Loucy (cell line): ENCODE measurements around the gene DLGAP1.

ENCODE experiments used
- H2AFZ ChIP-seq: fragments of 200-600 bp; sonication (generic); 2 replicates; pipeline ENCODE4 v1.6.0; 2016; ENCODE audit warnings: antibody characterized with exemption, mild to moderate bottlenecking, low read length, moderate library complexity
- H3F3A ChIP-seq: fragments of 200-600 bp; 2 replicates; pipeline ENCODE4 v1.6.0; 2016; ENCODE audit warnings: antibody characterized with exemption, low read depth, mild to moderate bottlenecking
- H3K27me3 ChIP-seq: fragments of 200-600 bp; sonication (generic); 2 replicates; pipeline ENCODE4 v1.6.1; 2014; ENCODE audit warnings: low read length, mild to moderate bottlenecking; ENCODE audit not compliant: insufficient read depth, poor library complexity, severe bottlenecking
- H3K36me3 ChIP-seq: fragments of 200-600 bp; sonication (generic); 2 replicates; pipeline ENCODE4 v1.6.1; 2016; ENCODE audit warnings: low read length; ENCODE audit not compliant: insufficient read depth
- H3K4me1 ChIP-seq: fragments of 200-600 bp; sonication (generic); 2 replicates; pipeline ENCODE4 v1.5.1; 2014; ENCODE audit warnings: low read length, mild to moderate bottlenecking; ENCODE audit not compliant: insufficient read depth, poor library complexity, severe bottlenecking
- H3K4me2 ChIP-seq: fragments of 200-600 bp; sonication (generic); 2 replicates; pipeline ENCODE4 v1.6.0; 2014; ENCODE audit warnings: antibody characterized with exemption, low read length, low read depth, mild to moderate bottlenecking; ENCODE audit not compliant: poor library complexity, severe bottlenecking
- H3K4me3 ChIP-seq: fragments of 200-600 bp; sonication (generic); 2 replicates; pipeline ENCODE4 v1.5.1; 2014; ENCODE audit warnings: low read length, mild to moderate bottlenecking, mixed read lengths; ENCODE audit not compliant: poor library complexity, severe bottlenecking
- H3K79me2 ChIP-seq: fragments of 200-600 bp; sonication (generic); 2 replicates; pipeline ENCODE4 v1.6.1; 2014; ENCODE audit warnings: low read length; ENCODE audit not compliant: insufficient read depth
- H3K9ac ChIP-seq: fragments of 200-600 bp; sonication (generic); 2 replicates; pipeline ENCODE4 v1.6.0; 2014; ENCODE audit warnings: mild to moderate bottlenecking, low read depth, low read length, moderate library complexity; ENCODE audit not compliant: poor library complexity, severe bottlenecking
- H3K9me2 ChIP-seq: fragments of 200-600 bp; sonication (generic); replicated peaks from 2 replicates; pipeline ENCODE4 v1.6.1; 2016; ENCODE audit warnings: low read depth, low read length, mixed read lengths
- H3K9me3 ChIP-seq: fragments of 200-600 bp; sonication (generic); 2 replicates; pipeline ENCODE4 v1.6.1; 2014; ENCODE audit warnings: mild to moderate bottlenecking, antibody characterized with exemption, low read length, low read depth; ENCODE audit not compliant: insufficient read depth
- H4K20me1 ChIP-seq: fragments of 200-600 bp; sonication (generic); 2 replicates; pipeline ENCODE4 v1.6.0; 2014; ENCODE audit warnings: antibody characterized with exemption, low read length, mild to moderate bottlenecking; ENCODE audit not compliant: insufficient read depth, poor library complexity, severe bottlenecking
- EZH2phosphoT487 ChIP-seq: fragments of 200-600 bp; IDR thresholded peaks from 2 replicates; pipeline ENCODE4 v1.6.1; 2018; ENCODE audit warnings: antibody characterized with exemption, mild to moderate bottlenecking, moderate library complexity, borderline replicate concordance
- TF ChIP-seq, protein P1 (sequence below): fragments of 200-600 bp; sonication (generic); conservative IDR thresholded peaks from 2 replicates; pipeline ENCODE4 v1.5.1; 2014; ENCODE audit warnings: mild to moderate bottlenecking, antibody characterized with exemption, low read length

DLGAP1 gene

DNA sequence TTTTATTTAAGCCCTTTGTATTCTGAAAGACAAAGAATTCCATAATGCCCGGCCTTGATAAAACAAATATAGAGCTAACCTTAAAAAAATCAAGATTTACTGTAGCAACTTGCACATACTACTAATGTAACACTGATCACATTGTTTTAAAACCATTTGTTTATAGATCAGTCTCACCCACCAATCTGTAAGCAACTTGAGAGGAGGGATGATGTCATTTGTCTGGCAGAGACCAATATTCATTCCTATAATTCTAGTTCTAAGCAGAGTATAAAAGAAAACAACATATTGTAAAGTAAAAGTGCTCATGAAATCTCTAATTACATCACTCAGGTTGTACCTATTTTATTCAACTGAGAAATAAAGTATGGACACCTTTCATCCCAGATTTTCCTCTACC lies 624.5 kb downstream of the DLGAP1 start:
- H4K20me1 ChIP-seq, result no peaks in the 10 kb centered on the region
- TF ChIP-seq, protein P1, sequence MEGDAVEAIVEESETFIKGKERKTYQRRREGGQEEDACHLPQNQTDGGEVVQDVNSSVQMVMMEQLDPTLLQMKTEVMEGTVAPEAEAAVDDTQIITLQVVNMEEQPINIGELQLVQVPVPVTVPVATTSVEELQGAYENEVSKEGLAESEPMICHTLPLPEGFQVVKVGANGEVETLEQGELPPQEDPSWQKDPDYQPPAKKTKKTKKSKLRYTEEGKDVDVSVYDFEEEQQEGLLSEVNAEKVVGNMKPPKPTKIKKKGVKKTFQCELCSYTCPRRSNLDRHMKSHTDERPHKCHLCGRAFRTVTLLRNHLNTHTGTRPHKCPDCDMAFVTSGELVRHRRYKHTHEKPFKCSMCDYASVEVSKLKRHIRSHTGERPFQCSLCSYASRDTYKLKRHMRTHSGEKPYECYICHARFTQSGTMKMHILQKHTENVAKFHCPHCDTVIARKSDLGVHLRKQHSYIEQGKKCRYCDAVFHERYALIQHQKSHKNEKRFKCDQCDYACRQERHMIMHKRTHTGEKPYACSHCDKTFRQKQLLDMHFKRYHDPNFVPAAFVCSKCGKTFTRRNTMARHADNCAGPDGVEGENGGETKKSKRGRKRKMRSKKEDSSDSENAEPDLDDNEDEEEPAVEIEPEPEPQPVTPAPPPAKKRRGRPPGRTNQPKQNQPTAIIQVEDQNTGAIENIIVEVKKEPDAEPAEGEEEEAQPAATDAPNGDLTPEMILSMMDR, result no peak
- TF ChIP-seq EZH2phosphoT487, result no peak
- H3K27me3 ChIP-seq, result no peaks in the 10 kb centered on the region
- H3K9me3 ChIP-seq, result no peaks in the 10 kb centered on the region
- no peaks in the 10 kb centered on the region for H3K36me3 ChIP-seq
- no peaks in the 10 kb centered on the region for H3K9me2 ChIP-seq
- H3F3A ChIP-seq, result no peaks in the 10 kb centered on the region
- no peak overlapping the region for H3K4me3 ChIP-seq
- no peak overlapping the region for H3K9ac ChIP-seq
- no peaks in the 10 kb centered on the region for H3K4me1 ChIP-seq
- H3K4me2 ChIP-seq, result no peak overlapping the region
- H2AFZ ChIP-seq, result no peak overlapping the region
- H3K79me2 ChIP-seq, result no peaks in the 10 kb centered on the region

DNA sequence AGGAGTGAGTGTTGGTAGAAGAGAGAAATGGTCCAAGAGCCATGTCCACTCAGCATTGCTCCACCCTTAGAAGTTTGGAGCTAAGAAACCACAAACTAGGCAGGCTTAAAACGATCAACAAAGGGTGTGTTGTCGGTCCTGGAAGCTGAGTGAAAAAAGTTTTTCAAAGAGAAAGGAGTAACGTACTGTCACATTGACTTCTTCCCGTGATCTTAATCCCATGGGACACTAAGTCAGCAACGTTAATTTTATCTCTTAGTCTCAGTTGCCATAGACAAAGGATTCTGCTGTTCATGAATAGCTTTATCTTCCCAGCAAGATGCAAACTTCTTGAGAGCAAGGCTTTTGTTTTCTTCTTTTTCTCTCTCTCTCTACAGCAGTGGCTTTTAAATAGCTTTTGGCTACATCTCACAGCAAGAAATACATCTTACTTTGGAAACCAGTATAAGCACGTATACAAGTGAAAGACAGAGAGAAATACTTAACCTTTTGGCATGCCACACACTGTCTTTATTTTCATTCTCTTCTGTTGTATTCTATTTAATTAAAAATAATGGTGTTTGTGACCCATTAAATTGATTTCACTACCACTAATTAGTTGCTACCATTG lies 627.8 kb downstream of the DLGAP1 start:
- Histone ChIP-seq H3K79me2 (no peaks in the 10 kb centered on the region), H3K27me3 (no peaks in the 10 kb centered on the region), H3K9ac (no peak overlapping the region), H3K4me2 (no peak overlapping the region), H3K4me1 (no peaks in the 10 kb centered on the region), H3K36me3 (no peaks in the 10 kb centered on the region), H3K9me2 (no peaks in the 10 kb centered on the region), H3F3A (no peaks in the 10 kb centered on the region), H2AFZ (no peak overlapping the region), H3K4me3 (no peak overlapping the region), H3K9me3 (no peaks in the 10 kb centered on the region), H4K20me1 (no peaks in the 10 kb centered on the region)
- TF ChIP-seq EZH2phosphoT487, result no peak
- TF ChIP-seq, protein P1, result no peak

DNA sequence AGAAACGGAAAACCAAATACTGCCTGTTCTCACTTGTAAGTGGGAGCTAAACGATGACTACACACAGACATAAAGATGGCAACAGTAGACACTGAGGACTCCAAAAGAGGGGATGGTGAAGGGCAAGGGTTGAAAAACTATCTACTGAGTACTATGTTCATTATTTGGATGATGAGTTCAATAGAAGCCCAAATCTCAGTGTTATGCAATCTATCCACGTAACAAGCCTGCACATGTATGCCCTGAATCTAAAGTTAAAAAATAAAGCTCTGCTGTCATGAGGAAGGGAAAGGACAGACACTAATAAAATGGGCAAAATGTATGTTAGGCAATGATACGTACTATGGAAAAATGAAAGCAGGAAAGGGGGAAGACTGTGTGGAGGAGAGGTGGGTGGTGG lies 629.1 kb downstream of the DLGAP1 start:
- H3K9me2 ChIP-seq, result no peaks in the 10 kb centered on the region

More for the DNA sequence above, 629.1 kb downstream of the DLGAP1 start:
- H2AFZ ChIP-seq, result no peak overlapping the region
- no peaks in the 10 kb centered on the region for H4K20me1 ChIP-seq
- no peak overlapping the region for H3K4me2 ChIP-seq
- TF ChIP-seq, protein P1, result no peak
- no peak for TF ChIP-seq EZH2phosphoT487
- no peaks in the 10 kb centered on the region for H3K27me3 ChIP-seq
- H3F3A ChIP-seq, result no peaks in the 10 kb centered on the region
- H3K9me3 ChIP-seq, result no peaks in the 10 kb centered on the region
- H3K36me3 ChIP-seq, result no peaks in the 10 kb centered on the region
- no peaks in the 10 kb centered on the region for H3K79me2 ChIP-seq
- H3K4me3 ChIP-seq, result no peak overlapping the region
- H3K4me1 ChIP-seq, result no peaks in the 10 kb centered on the region
- H3K9ac ChIP-seq, result no peak overlapping the region
